Fibroblast of lung (primary cell): ENCODE data around the gene UBAP1L. TPM values are rescaled to one million over a fixed set of nuclear protein-coding genes. Genes with fewer than 3 reads are reported as not detected.
A peak's percentile ranks its signal among the peaks of the same experiment; 100 is the strongest.

Experiments
- DNase-seq, 2 donors: peaks; one replicate each; pipeline versions ENCODE4 v3.0.0 to v3.0.0-alpha.2; 2010; ENCODE audit warnings: low read depth in 2 of 2
- H2AFZ ChIP-seq: 2 replicates; pipeline ENCODE4 v1.5.1; 2012; ENCODE audit warnings: low read length, control low read depth, inconsistent platforms
- H3K27ac ChIP-seq: 2 replicates; pipeline ENCODE4 v1.5.1; 2011; ENCODE audit warnings: low read length, control low read depth; ENCODE audit not compliant: insufficient read depth
- H3K27me3 ChIP-seq: 2 replicates; pipeline ENCODE4 v1.5.1; 2011; ENCODE audit warnings: mild to moderate bottlenecking, low read length; ENCODE audit not compliant: control insufficient read depth, insufficient read depth
- H3K36me3 ChIP-seq: 2 replicates; pipeline ENCODE4 v1.5.1; 2011; ENCODE audit warnings: low read length; ENCODE audit not compliant: control insufficient read depth, insufficient read depth
- H3K4me1 ChIP-seq: 2 replicates; pipeline ENCODE4 v1.5.1; 2011; ENCODE audit warnings: low read length; ENCODE audit not compliant: control insufficient read depth, insufficient read depth; ENCODE audit errors: extremely low read depth
- H3K4me2 ChIP-seq: 2 replicates; pipeline ENCODE4 v1.5.1; 2011; ENCODE audit warnings: low read length, control low read depth; ENCODE audit not compliant: insufficient read depth; ENCODE audit errors: extremely low read depth
- H3K4me3 ChIP-seq, 4 experiments: fragments of 200-600 bp in 1 of 4; sonication (generic) in 1 of 4; replicated peaks in 1 of 4; 2 replicates each; pipeline ENCODE4 v1.5.1; 2011 to 2016; ENCODE audit warnings: low read length in 4 of 4, low read depth in 3 of 4, mild to moderate bottlenecking in 3 of 4, control low read depth in 2 of 4, inconsistent platforms in 1 of 4, mixed read lengths in 1 of 4; ENCODE audit not compliant: insufficient read depth in 1 of 4; ENCODE audit errors: control extremely low read depth in 1 of 4
- H3K79me2 ChIP-seq: 2 replicates; pipeline ENCODE4 v1.5.1; 2012; ENCODE audit warnings: mild to moderate bottlenecking, low read length, inconsistent platforms; ENCODE audit not compliant: control insufficient read depth, insufficient read depth
- H3K9ac ChIP-seq: 2 replicates; pipeline ENCODE4 v1.5.1; 2011; ENCODE audit warnings: mild to moderate bottlenecking, low read length, control low read depth; ENCODE audit not compliant: insufficient read depth
- H3K9me3 ChIP-seq: 2 replicates; pipeline ENCODE4 v1.5.1; 2012; ENCODE audit warnings: low read depth, low read length; ENCODE audit not compliant: control insufficient read depth, insufficient read depth
- H4K20me1 ChIP-seq: 2 replicates; pipeline ENCODE4 v1.5.1; 2011; ENCODE audit warnings: low read length; ENCODE audit not compliant: control insufficient read depth, insufficient read depth; ENCODE audit errors: extremely low read depth
- CTCF ChIP-seq, 2 donors: IDR thresholded peaks in 1 of 2; conservative IDR thresholded peaks in 1 of 2; 1 replicate in 1 of 2; 2 replicates in 1 of 2; pipeline ENCODE4 v1.5.1; 2011 to 2012; ENCODE audit warnings: low read length in 2 of 2, control low read depth in 1 of 2, inconsistent platforms in 1 of 2, low read depth in 1 of 2, mild to moderate bottlenecking in 1 of 2
- EZH2 ChIP-seq: IDR thresholded peaks from 2 replicates; pipeline ENCODE4 v1.5.1; 2012; ENCODE audit warnings: low read length, control low read depth, mild to moderate bottlenecking; ENCODE audit errors: missing control alignments
- polyA plus RNA-seq, 2 donors: library from polyadenylated mRNA; depleted of rRNA in 1 of 2; stranded (reverse) in 1 of 2; unstranded in 1 of 2; fragments of >200 nt; gene quantifications; 2 replicates each; pipeline ENCODE4 v1.2.1, GENCODE V29; 2011 to 2012; ENCODE audit warnings: missing spikeins in 1 of 2
- total RNA-seq: library from RNA; depleted of rRNA; stranded (reverse); fragments of >200 nt; gene quantifications from 2 replicates; pipeline ENCODE4 v1.2.1, GENCODE V29; 2014

UBAP1L gene
- total and polyA plus RNA-seq, 2 donors (not counting 1 experiment from before 2014, with no cell fraction given), result 0.33 to 0.99 TPM

GRCh38 chr15:65086680-65087111 lies 28.3 kb downstream of the UBAP1L start:
- no peak overlapping the region for H3K4me3 ChIP-seq
- no peak overlapping the region for H3K4me2 ChIP-seq
- no peak overlapping the region for H3K27ac ChIP-seq
- DNase-seq, result no peak
- peaks cover 24% of the 10 kb centered on the region for H3K4me1 ChIP-seq
- H3K9ac ChIP-seq, result no peak overlapping the region
- H2AFZ ChIP-seq, result no peak overlapping the region
- H3K36me3 ChIP-seq, result no peaks in the 10 kb centered on the region
- no peaks in the 10 kb centered on the region for H3K9me3 ChIP-seq
- no peaks in the 10 kb centered on the region for H3K27me3 ChIP-seq
- H3K79me2 ChIP-seq, result no peaks in the 10 kb centered on the region
- no peaks in the 10 kb centered on the region for H4K20me1 ChIP-seq
- peak in 1 of 2 donors; percentile 31 for TF ChIP-seq CTCF (conservative IDR thresholded peaks at IDR 0.05 in 1 of 2, IDR thresholded peaks at IDR 0.05 in 1 of 2; ENCODE audit: low read depth in 1 of 2, low read length in 2 of 2)
- TF ChIP-seq EZH2, result no peak

- Histone ChIP-seq H3K36me3 (no peaks in the 10 kb centered on the region), H3K9me3 (no peaks in the 10 kb centered on the region), H3K79me2 (no peaks in the 10 kb centered on the region), H2AFZ (no peak overlapping the region), H4K20me1 (no peaks in the 10 kb centered on the region), H3K27me3 (no peaks in the 10 kb centered on the region), H3K4me2 (no peak overlapping the region), H3K27ac (no peak overlapping the region), H3K4me3 (no peak overlapping the region), H3K4me1 (peaks cover 24% of the 10 kb centered on the region), H3K9ac (no peak overlapping the region)
- no peak for DNase-seq
- TF ChIP-seq CTCF (conservative IDR thresholded peaks at IDR 0.05 in 1 of 2, IDR thresholded peaks at IDR 0.05 in 1 of 2; ENCODE audit: low read depth in 1 of 2, low read length in 2 of 2), result peak; percentile 32 to 53
- no peak for TF ChIP-seq EZH2
These were observed 28.9 kb downstream of the UBAP1L start for GRCh38 chr15:65085990-65086679.

- Histone ChIP-seq H2AFZ (no peak overlapping the region), H3K4me3 (no peak overlapping the region), H3K36me3 (no peaks in the 10 kb centered on the region), H3K4me2 (no peak overlapping the region), H3K4me1 (peaks cover 24% of the 10 kb centered on the region), H3K9ac (no peak overlapping the region), H3K9me3 (no peaks in the 10 kb centered on the region), H3K27ac (no peak overlapping the region), H3K79me2 (no peaks in the 10 kb centered on the region), H4K20me1 (no peaks in the 10 kb centered on the region), H3K27me3 (no peaks in the 10 kb centered on the region)
- TF ChIP-seq EZH2, result no peak
- no peak for TF ChIP-seq CTCF (conservative IDR thresholded peaks at IDR 0.05 in 1 of 2, IDR thresholded peaks at IDR 0.05 in 1 of 2; ENCODE audit: low read depth in 1 of 2, low read length in 2 of 2)
- no peak for DNase-seq
These were observed 29.7 kb downstream of the UBAP1L start for GRCh38 chr15:65085207-65085753.
